ENCODE data around the gene CNOT6. TPM values are rescaled to one million over a fixed set of nuclear protein-coding genes. Genes with fewer than 3 reads are reported as not detected.

Gene CNOT6
- total and polyA plus RNA-seq, 5 experiments from 2014 or later: 6.0 to 50.7 (median 11.1) TPM

DNA sequence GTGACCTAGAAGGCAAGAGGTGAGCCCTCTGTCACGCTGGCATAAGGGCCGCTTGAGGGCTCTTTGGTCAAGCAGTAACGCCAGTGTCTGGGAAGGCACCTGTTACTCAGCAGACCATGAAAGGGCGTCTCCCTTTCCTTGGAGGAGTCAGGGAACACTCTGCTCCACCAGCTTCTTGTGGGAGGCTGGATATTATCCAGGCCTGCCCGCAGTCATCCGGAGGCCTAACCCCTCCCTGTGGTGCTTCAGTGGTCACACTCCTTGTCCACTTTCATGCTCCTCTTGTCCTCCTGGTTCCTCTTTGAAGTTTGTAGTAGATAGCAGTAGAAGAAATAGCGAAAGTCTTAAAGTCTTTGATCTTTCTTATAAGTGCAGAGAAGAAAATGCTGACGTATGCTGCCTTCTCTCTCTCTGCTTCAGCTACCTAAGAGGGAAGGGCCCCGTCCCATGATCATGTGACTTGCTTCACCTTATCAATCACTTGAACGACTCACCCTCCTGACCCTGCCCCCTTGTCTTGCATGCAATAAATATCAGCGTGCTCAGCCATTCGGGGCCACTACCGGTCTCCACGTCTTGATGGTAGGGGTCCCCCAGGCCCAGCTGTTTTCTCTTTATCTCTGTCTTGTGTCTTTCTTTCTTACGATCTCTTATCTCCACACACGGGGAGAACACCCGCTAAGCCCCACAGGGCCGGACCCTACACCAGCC, 113.8 kb downstream of the CNOT6 start:
- Mint-ChIP-seq H3K36me3 (no peaks in the 10 kb centered on the region), H3K9me3 (no peaks in the 10 kb centered on the region), H3K27me3 (no peaks in the 10 kb centered on the region), H3K27ac (peak overlapping the region in 3 of 10 donors; percentile 21 to 69 (median 27)), H3K4me1 (peaks cover 2 to 11% (median 5%) of the 10 kb centered on the region in 4 donors), H3K4me3 (no peak overlapping the region)
- ATAC-seq (no peak), DNase-seq (peak in 1 of 10 donors; percentile 46)
- POLR2A ChIA-PET: interaction anchor here (0.6 kb wide), 1 partner anchor 18 kb away, joined by 3 read pairs; no protein-coding TSS in a partner anchor

DNA sequence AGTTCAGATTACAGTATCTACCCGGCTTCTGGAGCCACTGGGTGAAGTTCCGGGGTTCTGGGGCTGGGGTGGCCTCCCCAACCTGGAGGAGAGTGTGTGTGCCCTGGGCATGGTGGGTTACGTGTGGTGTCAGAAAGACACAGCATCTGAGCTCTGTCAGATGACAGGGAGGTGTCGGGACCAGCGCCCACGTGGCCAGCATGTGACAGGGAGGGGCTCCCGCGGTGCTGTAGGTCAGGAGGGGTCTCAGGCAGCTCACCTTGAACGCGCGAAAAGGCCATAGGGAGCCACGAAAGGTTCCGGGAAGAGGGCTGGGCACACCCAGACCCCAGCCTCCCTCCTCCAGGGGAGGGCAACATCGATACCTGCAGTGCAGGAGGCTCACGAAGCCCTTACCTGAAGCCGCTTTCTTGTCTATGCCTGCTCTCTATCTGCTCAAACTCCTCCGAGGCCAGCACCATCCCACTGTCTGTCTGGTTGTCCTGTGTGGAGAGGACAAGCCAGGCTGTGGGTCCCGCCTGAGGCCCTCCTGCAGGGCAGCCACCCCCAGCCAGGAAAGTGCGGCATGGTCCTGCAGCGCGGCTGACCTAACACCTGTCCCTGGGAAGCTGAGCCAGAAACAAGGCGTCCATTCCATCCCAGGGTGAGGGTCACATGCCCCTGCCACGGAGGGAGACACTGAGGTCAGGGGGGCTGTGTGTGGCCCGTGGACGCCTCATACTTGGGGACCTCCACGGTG, 114.6 kb downstream of the CNOT6 start:
- Mint-ChIP-seq H3K27me3 (no peaks in the 10 kb centered on the region), H3K36me3 (no peaks in the 10 kb centered on the region), H3K9me3 (no peaks in the 10 kb centered on the region), H3K4me3 (no peak overlapping the region), H3K4me1 (peaks cover 2 to 11% (median 5%) of the 10 kb centered on the region in 4 donors), H3K27ac (peak overlapping the region in 1 of 10 donors; percentile 27)
- ATAC-seq (no peak), DNase-seq (peak in 1 of 10 donors; percentile 44)
- POLR2A ChIA-PET: interaction anchor here (0.6 kb wide), 1 partner anchor 18 kb away, joined by 3 read pairs; no protein-coding TSS in a partner anchor

DNA sequence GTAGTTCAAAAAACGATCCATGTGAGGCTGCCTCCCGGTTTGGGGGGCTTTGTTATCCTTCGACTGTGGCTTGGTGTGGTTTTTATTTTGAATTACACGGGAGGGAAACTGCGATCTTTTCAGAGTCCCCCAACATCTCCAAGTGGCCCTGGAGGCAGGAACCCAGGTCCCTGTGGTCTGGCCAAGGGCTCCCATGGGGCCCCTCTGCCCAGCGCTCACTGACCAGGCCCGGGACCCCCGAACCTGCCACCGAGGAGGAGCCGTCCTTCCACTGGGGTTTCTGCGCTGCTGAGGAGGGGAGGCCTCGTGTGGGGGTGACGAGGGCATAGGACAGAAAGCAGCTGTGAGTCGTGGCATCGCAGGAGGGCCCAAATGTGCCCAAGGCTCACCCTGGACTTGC, 115.2 kb downstream of the CNOT6 start:
- ATAC-seq (no peak), DNase-seq (peak in 1 of 10 donors; percentile 52)
- Mint-ChIP-seq H3K36me3 (no peaks in the 10 kb centered on the region), H3K27me3 (no peaks in the 10 kb centered on the region), H3K4me1 (peaks cover 2 to 11% (median 5%) of the 10 kb centered on the region in 4 donors), H3K27ac (no peak overlapping the region), H3K9me3 (no peaks in the 10 kb centered on the region), H3K4me3 (no peak overlapping the region)
- POLR2A ChIA-PET: no interaction called here

DNA sequence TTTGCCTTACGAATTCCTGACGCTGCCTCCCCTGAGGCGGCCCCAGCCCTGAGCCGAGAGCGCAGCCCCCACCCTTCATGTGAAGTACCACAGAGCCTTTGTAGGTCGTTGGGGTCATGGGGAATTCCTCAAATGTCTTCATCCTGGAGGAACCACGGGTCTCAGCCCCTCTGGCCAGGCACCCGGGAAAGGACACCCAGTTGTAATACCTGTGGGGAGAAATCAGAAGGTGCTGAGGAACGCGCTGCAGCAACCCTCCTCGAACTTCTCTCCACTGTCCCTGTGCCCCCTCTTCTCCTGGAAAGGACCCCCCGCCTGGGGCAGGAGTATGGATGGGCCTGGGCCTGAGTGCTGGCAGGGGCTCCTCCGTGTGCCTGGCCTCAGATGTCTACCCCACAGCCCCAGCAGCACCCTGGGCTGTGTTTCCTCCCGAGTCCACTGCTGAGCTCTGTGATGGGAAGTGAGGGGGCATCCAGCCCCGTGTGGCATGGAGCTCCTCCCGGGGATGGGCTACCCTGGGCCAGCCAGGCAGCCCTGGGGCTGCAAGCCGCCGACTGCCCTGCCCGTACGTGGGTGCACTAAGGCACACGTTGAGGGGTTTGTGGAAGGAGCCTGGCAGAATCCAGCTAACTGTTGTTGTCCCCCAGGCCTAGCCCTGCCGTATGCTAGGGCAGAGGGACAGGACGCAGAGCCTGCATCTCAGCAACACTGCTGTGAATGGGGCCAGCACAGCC, 115.8 kb downstream of the CNOT6 start:
- POLR2A ChIA-PET: no interaction called here
- H3K4me3 Mint-ChIP-seq: no peak overlapping the region
- peaks cover 2 to 11% (median 5%) of the 10 kb centered on the region in 4 donors for H3K4me1 Mint-ChIP-seq
- H3K27ac Mint-ChIP-seq: no peak overlapping the region
- H3K9me3 Mint-ChIP-seq: no peaks in the 10 kb centered on the region
- ATAC-seq (no peak), DNase-seq (peak in 1 of 10 donors; percentile 63)
- no peaks in the 10 kb centered on the region for H3K27me3 Mint-ChIP-seq
- no peaks in the 10 kb centered on the region for H3K36me3 Mint-ChIP-seq

DNA sequence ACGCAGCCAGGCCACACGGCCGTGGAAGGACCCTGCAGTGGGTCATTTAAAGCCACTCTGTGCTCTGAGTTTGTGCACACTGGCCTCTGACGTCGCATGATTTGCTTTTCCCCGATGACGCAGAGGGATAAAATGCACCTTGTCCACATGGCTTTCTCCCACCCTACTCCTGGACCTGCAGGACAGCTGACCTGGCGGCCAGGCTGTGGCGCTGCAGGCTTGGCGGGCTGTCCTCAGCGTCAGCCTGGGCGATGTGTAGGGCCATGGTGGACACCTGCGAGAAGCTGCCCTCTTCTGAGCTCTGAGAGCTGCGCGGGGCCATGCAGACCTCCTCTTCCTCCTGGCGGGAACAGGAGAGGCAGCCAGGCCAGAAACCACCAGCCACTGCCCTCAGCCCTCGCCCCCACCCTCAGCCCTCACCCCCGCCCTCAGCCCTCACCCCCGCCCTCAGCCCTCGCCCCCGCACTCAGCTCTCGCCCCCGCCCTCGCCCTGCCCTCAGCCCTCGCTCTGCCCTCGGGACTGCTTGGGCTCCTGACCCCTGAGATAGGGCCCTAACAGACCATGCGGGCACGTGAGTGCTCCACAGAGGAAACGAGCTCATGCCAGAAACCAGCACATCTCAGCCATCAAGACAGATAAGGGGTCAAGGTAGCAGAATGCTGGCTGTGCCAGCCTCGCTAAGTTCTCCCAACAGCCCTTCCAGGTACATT, 117.1 kb downstream of the CNOT6 start:
- Mint-ChIP-seq H3K9me3 (no peaks in the 10 kb centered on the region), H3K27me3 (no peaks in the 10 kb centered on the region), H3K4me1 (peaks cover 0 to 4% (median 1%) of the 10 kb centered on the region in 4 donors), H3K36me3 (no peaks in the 10 kb centered on the region), H3K4me3 (no peak overlapping the region), H3K27ac (no peak overlapping the region)
- DNase-seq (no peak), ATAC-seq (no peak)
- POLR2A ChIA-PET: no interaction called here

DNA sequence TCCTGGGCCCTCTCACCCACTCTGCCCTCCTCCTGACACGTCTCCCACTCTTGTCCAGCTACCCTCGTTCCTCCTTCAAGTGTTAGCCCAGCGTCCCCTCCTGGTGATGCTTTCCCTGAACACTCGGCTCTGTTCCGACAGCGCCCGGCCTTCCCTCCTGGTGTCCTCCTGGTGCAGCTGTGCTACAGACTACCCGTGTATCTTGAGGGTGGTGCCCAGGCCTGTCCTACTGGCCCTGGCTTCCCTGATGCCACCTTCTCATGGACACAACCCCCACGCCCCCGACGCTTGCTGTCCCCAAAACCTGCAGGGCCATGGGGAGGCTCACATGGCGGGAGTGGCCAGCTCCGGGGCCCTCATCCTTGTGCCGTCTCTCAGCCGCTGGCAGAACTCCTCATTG, 118.5 kb downstream of the CNOT6 start:
- no peak for ATAC-seq
- Mint-ChIP-seq H3K27ac (peak overlapping the region in 1 of 10 donors; percentile 52), H3K27me3 (no peaks in the 10 kb centered on the region), H3K36me3 (no peaks in the 10 kb centered on the region), H3K9me3 (no peaks in the 10 kb centered on the region), H3K4me1 (peaks cover 0 to 3% (median 0%) of the 10 kb centered on the region in 4 donors), H3K4me3 (no peak overlapping the region)
- no peak for DNase-seq
- POLR2A ChIA-PET: no interaction called here

DNA sequence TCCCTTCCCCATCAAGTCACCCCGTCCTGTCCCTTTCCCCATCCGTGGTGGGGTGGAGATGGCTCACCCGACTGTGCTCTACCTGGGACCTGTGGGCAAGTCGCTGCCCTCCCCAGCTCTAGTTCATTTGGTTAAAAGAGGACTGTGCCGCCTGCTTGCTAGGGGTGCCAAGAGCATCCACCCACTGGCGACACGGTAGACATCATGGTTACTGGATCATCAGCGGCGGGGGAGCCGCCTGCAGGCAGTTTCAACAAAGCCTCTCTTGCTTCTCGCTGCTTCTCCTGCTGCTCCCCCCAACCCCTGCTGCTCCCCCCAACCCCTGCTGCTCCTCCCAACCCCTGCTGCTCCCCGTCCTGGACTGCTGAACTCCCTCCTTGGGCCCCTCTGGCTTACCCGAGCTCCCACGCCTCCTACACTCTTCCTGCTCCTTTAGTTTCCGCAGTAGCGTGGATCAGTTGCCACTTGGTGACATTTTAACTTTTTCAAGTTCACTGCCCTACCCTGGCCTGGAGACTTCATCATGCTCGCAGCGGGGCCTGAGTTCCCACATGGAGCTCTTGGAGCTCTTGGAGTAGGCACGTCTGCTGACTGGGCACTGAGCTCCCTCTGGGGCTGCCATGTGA, 119.1 kb downstream of the CNOT6 start:
- Mint-ChIP-seq H3K36me3 (no peaks in the 10 kb centered on the region), H3K4me1 (peaks cover 0 to 3% (median 0%) of the 10 kb centered on the region in 4 donors), H3K9me3 (no peaks in the 10 kb centered on the region), H3K27ac (no peak overlapping the region), H3K27me3 (peaks cover 0 to under 1% (median 0%) of the 10 kb centered on the region in 5 donors), H3K4me3 (no peak overlapping the region)
- DNase-seq: no peak
- POLR2A ChIA-PET: interaction anchor here (0.5 kb wide), 1 partner anchor 74 kb away, joined by 6 read pairs; no protein-coding TSS in a partner anchor
- no peak for ATAC-seq

DNA sequence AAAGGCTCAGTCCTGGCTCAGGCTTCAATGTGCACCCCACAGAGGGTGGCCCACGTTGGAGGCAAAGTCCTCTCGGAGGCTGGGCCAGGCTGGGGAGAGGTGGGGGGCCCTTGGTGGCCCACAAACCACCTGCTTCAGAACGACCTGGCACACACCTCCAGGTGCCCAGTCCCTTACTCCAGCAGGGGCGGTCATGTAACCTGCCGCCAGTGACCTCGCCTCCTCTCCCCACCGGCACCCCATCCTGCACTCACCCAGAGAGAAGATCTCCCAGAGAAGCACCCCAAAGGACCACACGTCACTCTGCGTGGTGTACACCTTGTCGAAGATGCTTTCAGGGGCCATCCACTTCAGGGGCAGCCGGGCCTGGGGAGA, 119.6 kb downstream of the CNOT6 start:
- DNase-seq (no peak), ATAC-seq (no peak)
- Mint-ChIP-seq H3K27me3 (peaks cover 0 to 3% (median 0%) of the 10 kb centered on the region in 5 donors), H3K36me3 (no peaks in the 10 kb centered on the region), H3K9me3 (no peaks in the 10 kb centered on the region), H3K4me1 (peaks cover 0 to 5% (median 0%) of the 10 kb centered on the region in 4 donors), H3K4me3 (no peak overlapping the region), H3K27ac (no peak overlapping the region)
- POLR2A ChIA-PET: interaction anchor here (0.5 kb wide), 1 partner anchor 75 kb away, joined by 6 read pairs; no protein-coding TSS in a partner anchor

DNA sequence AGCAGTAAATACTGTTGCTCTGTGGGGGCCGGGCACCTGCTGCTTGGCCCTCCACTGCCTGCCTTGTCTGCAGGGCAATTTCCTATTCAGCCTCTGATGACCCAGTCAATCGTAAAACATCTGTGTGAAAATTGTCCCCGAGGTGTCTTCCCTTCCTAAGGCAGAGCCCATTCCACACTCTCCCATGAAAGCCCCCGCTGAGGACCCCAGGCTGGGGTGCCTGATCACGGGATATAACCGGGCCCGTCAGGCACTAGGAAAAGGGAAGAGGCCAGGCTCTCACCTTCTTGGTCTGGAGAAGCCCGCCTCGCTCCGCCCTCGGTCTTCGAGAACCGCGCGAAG, 124.3 kb downstream of the CNOT6 start:
- H3K36me3 Mint-ChIP-seq: no peaks in the 10 kb centered on the region
- POLR2A ChIA-PET: interaction anchor here (1.3 kb wide), 1 partner anchor 32 kb away, joined by 9 read pairs; the partner anchor contains the start of gene FLT4
- no peaks in the 10 kb centered on the region for H3K9me3 Mint-ChIP-seq
- H3K4me3 Mint-ChIP-seq: peak overlapping the region in 4 of 10 donors; percentile 19 to 61 (median 48)
- H3K4me1 Mint-ChIP-seq: peaks cover 9 to 14% (median 13%) of the 10 kb centered on the region in 4 donors
- peaks cover 0 to 3% (median 0%) of the 10 kb centered on the region in 5 donors for H3K27me3 Mint-ChIP-seq
- DNase-seq: no peak
- ATAC-seq: no peak
- peak overlapping the region in 2 of 10 donors; percentile 56 to 72 for H3K27ac Mint-ChIP-seq

DNA sequence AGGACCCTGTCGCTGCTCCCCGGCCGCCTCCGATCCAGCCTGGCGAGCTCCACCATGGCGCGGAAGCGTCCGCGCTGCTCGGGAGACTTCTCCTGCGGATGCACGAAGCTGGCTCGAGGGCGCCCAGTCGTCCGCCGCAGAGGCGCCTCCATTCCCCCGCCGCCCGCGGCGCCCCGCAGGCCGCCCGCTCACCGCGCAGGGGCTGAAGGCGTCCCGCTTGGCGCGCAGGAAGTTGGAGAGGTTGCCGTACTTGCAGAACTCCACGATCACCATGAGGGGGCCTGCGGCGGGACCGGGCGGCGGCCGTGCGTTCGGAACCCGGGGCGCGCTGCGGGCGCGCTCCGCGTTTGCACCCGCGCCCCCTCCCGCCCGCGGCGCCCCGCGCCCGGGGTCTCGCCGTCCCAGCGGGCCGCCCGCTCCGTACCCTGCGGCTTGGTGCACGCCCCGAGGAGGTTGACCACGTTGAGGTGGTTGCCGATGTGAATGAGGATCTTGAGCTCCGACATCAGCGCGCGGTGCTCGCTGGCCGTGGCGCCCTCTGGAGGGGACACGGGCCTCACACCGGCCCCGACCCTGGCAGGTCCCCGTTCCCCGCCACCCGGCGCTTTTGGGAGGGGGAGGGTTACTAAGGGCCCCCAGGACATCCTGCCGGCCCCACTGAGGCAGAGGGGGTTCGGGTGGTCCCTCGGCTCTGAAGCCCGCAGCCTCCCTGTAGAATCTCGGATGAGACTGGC, 124.8 kb downstream of the CNOT6 start:
- peaks cover 14 to 19% (median 17%) of the 10 kb centered on the region in 4 donors for H3K4me1 Mint-ChIP-seq

DNA sequence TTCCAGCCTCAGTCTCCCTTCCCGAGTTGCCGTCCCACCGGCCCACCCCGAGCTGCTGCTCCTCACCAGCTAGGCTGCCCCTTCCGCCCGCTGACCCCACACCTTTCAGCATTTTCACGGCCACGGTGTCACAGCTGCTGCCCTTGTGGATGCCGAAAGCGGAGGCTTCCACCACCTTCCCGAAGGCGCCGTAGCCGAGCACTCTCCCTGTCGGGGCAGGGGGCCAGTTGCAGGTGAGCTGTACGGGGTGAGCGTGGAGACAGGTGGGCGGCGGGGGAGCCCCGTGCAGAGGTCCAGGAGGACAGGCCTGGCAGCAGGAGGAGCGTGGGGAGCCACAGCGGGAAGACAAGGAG, 125.4 kb downstream of the CNOT6 start:
- Mint-ChIP-seq H3K27ac (no peak overlapping the region), H3K36me3 (no peaks in the 10 kb centered on the region), H3K27me3 (peaks cover 0 to 3% (median 0%) of the 10 kb centered on the region in 5 donors), H3K4me1 (peaks cover 14 to 25% (median 19%) of the 10 kb centered on the region in 4 donors), H3K9me3 (no peaks in the 10 kb centered on the region), H3K4me3 (peak overlapping the region in 7 of 10 donors; percentile 9 to 64 (median 29))
- DNase-seq (no peak), ATAC-seq (no peak)
- POLR2A ChIA-PET: interaction anchor here (0.6 to 1.3 kb wide), 2 partner anchors 30 to 36 kb away, joined by 3 to 9 read pairs; partner anchors contain the start of gene FLT4

More for the DNA sequence above, 124.8 kb downstream of the CNOT6 start:
- H3K4me3 Mint-ChIP-seq: peak overlapping the region in 6 of 10 donors; percentile 19 to 57 (median 42)
- DNase-seq (peak in 8 of 10 donors; percentile 12 to 42 (median 36)), ATAC-seq (peak; percentile 84 to 89)
- H3K9me3 Mint-ChIP-seq: no peaks in the 10 kb centered on the region
- no peaks in the 10 kb centered on the region for H3K36me3 Mint-ChIP-seq
- POLR2A ChIA-PET: interaction anchor here (0.6 to 1.3 kb wide), 2 partner anchors 31 to 35 kb away, joined by 3 to 9 read pairs; partner anchors contain the start of gene FLT4
- peaks cover 0 to 3% (median 0%) of the 10 kb centered on the region in 5 donors for H3K27me3 Mint-ChIP-seq
- peak overlapping the region in 1 of 10 donors; percentile 56 for H3K27ac Mint-ChIP-seq

Measured in naive thymus-derived CD8-positive, alpha-beta T cell (primary cell).